ENCODE results near the gene CAGE1. TPM values are rescaled to one million over a fixed set of nuclear protein-coding genes. Genes with fewer than 3 reads are reported as not detected.

Gene CAGE1
- total RNA-seq, 6 experiments from 2014 or later = 0.22 TPM; not detected in 5

- Mint-ChIP-seq H3K27ac (peak within 1 kb of the TSS; percentile 94), H3K9me3 (no peaks in the 10 kb centered on the region), H3K36me3 (ENCODE audit: low read depth) (peaks cover 25% of the 10 kb centered on the region), H3K4me1 (ENCODE audit: low read depth) (peaks cover 43% of the 10 kb centered on the region), H3K4me3 (peak within 1 kb of the TSS; percentile 99), H3K27me3 (ENCODE audit: insufficient read depth) (no peaks in the 10 kb centered on the region; the same call in none of the 2 replicates)
- no peak for TF ChIP-seq CTCF (IDR thresholded peaks at IDR 0.05)
- peak; percentile 96 for DNase-seq
These were observed 76.7 kb downstream of the CAGE1 start, which contains the start of gene SSR1 for GRCh38 chr6:7312616-7313504. TSS of gene SSR1 (minus strand) at chr6:7313199. CDS start at chr6:7313120, 79 bp downstream.

GRCh38 chr6:7311917-7312615 lies 77.5 kb downstream of the CAGE1 start:
- H3K27me3 Mint-ChIP-seq (ENCODE audit: insufficient read depth) = no peaks in the 10 kb centered on the region; the same call in none of the 2 replicates
- H3K4me1 Mint-ChIP-seq (ENCODE audit: low read depth) = peaks cover 46% of the 10 kb centered on the region
- peaks cover 29% of the 10 kb centered on the region for H3K36me3 Mint-ChIP-seq (ENCODE audit: low read depth)
- TF ChIP-seq CTCF (IDR thresholded peaks at IDR 0.05) = no peak
- peak overlapping the region; percentile 94 for H3K27ac Mint-ChIP-seq
- peak overlapping the region; percentile 99 for H3K4me3 Mint-ChIP-seq
- no peaks in the 10 kb centered on the region for H3K9me3 Mint-ChIP-seq
- peak; percentile 13 for DNase-seq

- Mint-ChIP-seq H3K27ac (peak overlapping the region; percentile 74), H3K36me3 (ENCODE audit: low read depth) (peaks cover 29% of the 10 kb centered on the region), H3K27me3 (ENCODE audit: insufficient read depth) (no peaks in the 10 kb centered on the region; the same call in none of the 2 replicates), H3K4me1 (ENCODE audit: low read depth) (peaks cover 46% of the 10 kb centered on the region), H3K4me3 (peak overlapping the region; percentile 99), H3K9me3 (no peaks in the 10 kb centered on the region)
- TF ChIP-seq CTCF (IDR thresholded peaks at IDR 0.05) = no peak
- no peak for DNase-seq
These were observed 78.4 kb downstream of the CAGE1 start for GRCh38 chr6:7311176-7311575.

GRCh38 chr6:7309050-7309449 lies 80.5 kb downstream of the CAGE1 start:
- Mint-ChIP-seq H3K4me1 (ENCODE audit: low read depth) (peaks cover 56% of the 10 kb centered on the region), H3K36me3 (ENCODE audit: low read depth) (peaks cover 36% of the 10 kb centered on the region), H3K27ac (peak overlapping the region; percentile 69), H3K9me3 (no peaks in the 10 kb centered on the region), H3K27me3 (ENCODE audit: insufficient read depth) (no peaks in the 10 kb centered on the region), H3K4me3 (peak overlapping the region; percentile 16; the same call in 1 of the 2 replicates)
- no peak for DNase-seq
- no peak for TF ChIP-seq CTCF (IDR thresholded peaks at IDR 0.05)

- peaks cover 36% of the 10 kb centered on the region for H3K36me3 Mint-ChIP-seq (ENCODE audit: low read depth)
- no peaks in the 10 kb centered on the region for H3K9me3 Mint-ChIP-seq
- H3K4me1 Mint-ChIP-seq (ENCODE audit: low read depth) = peaks cover 50% of the 10 kb centered on the region
- no peak overlapping the region for H3K4me3 Mint-ChIP-seq
- peak overlapping the region; percentile 3; the same call in 1 of the 2 replicates for H3K27ac Mint-ChIP-seq
- no peak for TF ChIP-seq CTCF (IDR thresholded peaks at IDR 0.05)
- no peaks in the 10 kb centered on the region for H3K27me3 Mint-ChIP-seq (ENCODE audit: insufficient read depth)
- no peak for DNase-seq
These were observed 82.0 kb downstream of the CAGE1 start for GRCh38 chr6:7307533-7307932.

Measured in HFFc6 (cell line).